ENCODE results near the gene ANKRD13C.

The ANKRD13C gene

GRCh38 chr1:70288166-70288565, 66.4 kb downstream of the ANKRD13C start:
- POLR2A ChIA-PET = interaction anchor here (1.2 kb wide), 1 partner anchor 123 kb away, joined by 3 read pairs; the partner anchor contains the start of gene CTH
- CTCF ChIA-PET = no interaction called here
- no peak for DNase-seq (ENCODE audit: extremely low spot score)
- no peak for TF ChIP-seq SUZ12 (IDR thresholded peaks at IDR 0.05)
- TF ChIP-seq ELF4 (IDR thresholded peaks at IDR 0.05) = no peak
- TF ChIP-seq NFRKB (IDR thresholded peaks at IDR 0.05) = no peak
- TF ChIP-seq L3MBTL2 (conservative IDR thresholded peaks at IDR 0.05) = no peak
- TF ChIP-seq TARDBP (IDR thresholded peaks at IDR 0.05) = no peak
- no peak for TF ChIP-seq SP1 (IDR thresholded peaks at IDR 0.05)
- no peak for TF ChIP-seq FOXA1 (IDR thresholded peaks at IDR 0.05)
- no peak for TF ChIP-seq FOXM1 (IDR thresholded peaks at IDR 0.05; ENCODE audit: borderline replicate concordance)
- no peak for TF ChIP-seq CTBP1 (IDR thresholded peaks at IDR 0.05; ENCODE audit: borderline replicate concordance)
- no peak for TF ChIP-seq ARNT (IDR thresholded peaks at IDR 0.05)
- TF ChIP-seq, protein P1, sequence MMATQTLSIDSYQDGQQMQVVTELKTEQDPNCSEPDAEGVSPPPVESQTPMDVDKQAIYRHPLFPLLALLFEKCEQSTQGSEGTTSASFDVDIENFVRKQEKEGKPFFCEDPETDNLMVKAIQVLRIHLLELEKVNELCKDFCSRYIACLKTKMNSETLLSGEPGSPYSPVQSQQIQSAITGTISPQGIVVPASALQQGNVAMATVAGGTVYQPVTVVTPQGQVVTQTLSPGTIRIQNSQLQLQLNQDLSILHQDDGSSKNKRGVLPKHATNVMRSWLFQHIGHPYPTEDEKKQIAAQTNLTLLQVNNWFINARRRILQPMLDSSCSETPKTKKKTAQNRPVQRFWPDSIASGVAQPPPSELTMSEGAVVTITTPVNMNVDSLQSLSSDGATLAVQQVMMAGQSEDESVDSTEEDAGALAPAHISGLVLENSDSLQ (IDR thresholded peaks at IDR 0.05) = no peak
- TF ChIP-seq BHLHE40 (IDR thresholded peaks at IDR 0.05; ENCODE audit: borderline replicate concordance) = no peak

DNA sequence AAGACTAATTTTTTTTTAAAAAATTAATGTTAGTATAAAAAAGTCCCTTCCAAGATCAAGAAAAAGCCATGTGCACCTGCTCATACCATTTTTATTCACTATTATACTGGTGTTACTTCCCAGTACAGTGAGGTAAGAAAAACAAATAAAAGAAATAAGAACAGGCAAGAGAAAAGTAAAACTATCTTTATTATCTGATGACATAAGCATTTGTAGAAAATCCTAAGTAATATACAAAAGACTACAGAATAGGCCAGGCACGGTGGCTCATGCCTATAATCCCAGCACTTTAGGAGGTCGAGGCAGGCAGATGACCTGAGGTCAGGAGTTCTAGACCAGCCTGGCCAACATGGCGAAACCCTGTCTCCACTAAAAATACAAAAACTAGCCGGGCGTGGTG, 68.1 kb downstream of the ANKRD13C start:
- no peak for DNase-seq (ENCODE audit: extremely low spot score)
- CTCF ChIA-PET = no interaction called here
- no peak for TF ChIP-seq NFRKB (IDR thresholded peaks at IDR 0.05)
- TF ChIP-seq, protein P1 (IDR thresholded peaks at IDR 0.05) = no peak
- no peak for TF ChIP-seq ZNF384 (IDR thresholded peaks at IDR 0.05)
- TF ChIP-seq LEF1 (IDR thresholded peaks at IDR 0.05; ENCODE audit: borderline replicate concordance) = no peak
- no peak for TF ChIP-seq TARDBP (IDR thresholded peaks at IDR 0.05)
- no peak for TF ChIP-seq SUZ12 (IDR thresholded peaks at IDR 0.05)
- POLR2A ChIA-PET = no interaction called here

- TF ChIP-seq NFRKB (IDR thresholded peaks at IDR 0.05) = no peak
- no peak for TF ChIP-seq SUZ12 (IDR thresholded peaks at IDR 0.05)
- no peak for TF ChIP-seq FOXA1 (IDR thresholded peaks at IDR 0.05)
- no peak for TF ChIP-seq TARDBP (IDR thresholded peaks at IDR 0.05)
- no peak for TF ChIP-seq LEF1 (IDR thresholded peaks at IDR 0.05; ENCODE audit: borderline replicate concordance)
- TF ChIP-seq L3MBTL2 (conservative IDR thresholded peaks at IDR 0.05) = no peak
- no peak for TF ChIP-seq ELF4 (IDR thresholded peaks at IDR 0.05)
- TF ChIP-seq BHLHE40 (IDR thresholded peaks at IDR 0.05; ENCODE audit: borderline replicate concordance) = no peak
- TF ChIP-seq HDGF (IDR thresholded peaks at IDR 0.05; ENCODE audit: borderline replicate concordance) = no peak
- TF ChIP-seq ARNT (IDR thresholded peaks at IDR 0.05) = no peak
- no peak for TF ChIP-seq ZNF384 (IDR thresholded peaks at IDR 0.05)
- no peak for TF ChIP-seq SP1 (IDR thresholded peaks at IDR 0.05)
- TF ChIP-seq FOXK2 (IDR thresholded peaks at IDR 0.05) = no peak
- no peak for TF ChIP-seq FOXM1 (IDR thresholded peaks at IDR 0.05; ENCODE audit: borderline replicate concordance)
- TF ChIP-seq, protein P1 (IDR thresholded peaks at IDR 0.05) = no peak
- TF ChIP-seq CTBP1 (IDR thresholded peaks at IDR 0.05; ENCODE audit: borderline replicate concordance) = no peak
- CTCF ChIA-PET = no interaction called here
- no peak for DNase-seq (ENCODE audit: extremely low spot score)
- POLR2A ChIA-PET = interaction anchor here (0.6 to 0.7 kb wide), 2 partner anchors 59 to 70 kb away, joined by 3 read pairs; partner anchors contain the start of gene ANKRD13C
Observed at GRCh38 chr1:70284366-70284765, 70.2 kb downstream of the ANKRD13C start.

DNA sequence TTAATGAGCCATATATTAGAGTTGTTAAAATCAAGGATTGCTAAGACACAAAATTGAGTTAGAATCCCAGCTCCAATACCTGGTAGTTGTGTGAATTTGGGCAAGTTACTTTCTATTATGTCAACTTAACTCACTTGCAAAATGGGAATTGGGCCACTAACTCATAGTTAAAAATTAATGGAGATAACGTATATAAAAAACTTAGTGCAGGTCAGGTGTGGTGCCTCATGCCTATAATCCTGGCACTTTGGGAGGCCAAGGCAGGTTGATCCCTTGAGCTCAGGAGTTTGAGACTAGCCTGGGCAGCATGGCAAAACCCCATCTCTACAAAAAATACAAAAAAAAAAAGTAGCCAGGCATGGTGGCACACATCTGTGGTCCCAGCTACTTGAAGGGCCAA, 75.8 kb downstream of the ANKRD13C start:
- ChIA-PET POLR2A (no interaction called here), CTCF (no interaction called here)
- TF ChIP-seq SP1 (IDR thresholded peaks at IDR 0.05) (no peak), BHLHE40 (IDR thresholded peaks at IDR 0.05; ENCODE audit: borderline replicate concordance) (no peak), SUZ12 (IDR thresholded peaks at IDR 0.05) (no peak), NFRKB (IDR thresholded peaks at IDR 0.05) (no peak), ARNT (IDR thresholded peaks at IDR 0.05) (no peak), CTBP1 (IDR thresholded peaks at IDR 0.05; ENCODE audit: borderline replicate concordance) (no peak), LEF1 (IDR thresholded peaks at IDR 0.05; ENCODE audit: borderline replicate concordance) (no peak), FOXA1 (IDR thresholded peaks at IDR 0.05) (no peak), ELF4 (IDR thresholded peaks at IDR 0.05) (no peak), FOXM1 (IDR thresholded peaks at IDR 0.05; ENCODE audit: borderline replicate concordance) (no peak), TARDBP (IDR thresholded peaks at IDR 0.05) (no peak), HDGF (IDR thresholded peaks at IDR 0.05; ENCODE audit: borderline replicate concordance) (no peak), ZNF384 (IDR thresholded peaks at IDR 0.05) (no peak), FOXK2 (IDR thresholded peaks at IDR 0.05) (no peak), L3MBTL2 (conservative IDR thresholded peaks at IDR 0.05) (no peak)
- TF ChIP-seq, protein P1 (IDR thresholded peaks at IDR 0.05) = no peak
- no peak for DNase-seq (ENCODE audit: extremely low spot score)

DNA sequence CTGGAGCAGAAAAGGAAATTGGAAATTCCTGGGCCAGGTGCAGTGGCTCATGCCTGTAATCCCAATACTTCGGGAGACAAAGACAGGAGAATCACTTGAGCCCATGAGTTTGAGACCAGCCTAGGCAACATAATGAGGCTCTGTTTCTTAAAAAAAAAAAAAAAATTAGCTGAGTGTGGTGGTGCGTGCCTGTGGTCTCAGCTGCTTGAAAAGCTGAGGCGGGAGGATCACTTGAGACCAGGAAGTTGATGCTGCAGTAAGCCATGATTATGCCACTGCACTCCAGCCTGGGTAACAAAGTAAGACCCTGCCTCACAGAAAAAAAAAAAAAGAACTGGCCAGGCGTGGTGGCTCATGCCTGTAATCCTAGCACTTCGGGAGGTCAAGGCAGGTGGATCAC, 76.6 kb downstream of the ANKRD13C start:
- POLR2A ChIA-PET = no interaction called here
- CTCF ChIA-PET = no interaction called here
- no peak for DNase-seq (ENCODE audit: extremely low spot score)
- TF ChIP-seq SUZ12 (IDR thresholded peaks at IDR 0.05) (no peak), ZNF384 (IDR thresholded peaks at IDR 0.05) (no peak), FOXK2 (IDR thresholded peaks at IDR 0.05) (no peak), SP1 (IDR thresholded peaks at IDR 0.05) (no peak), FOXM1 (IDR thresholded peaks at IDR 0.05; ENCODE audit: borderline replicate concordance) (no peak), CTBP1 (IDR thresholded peaks at IDR 0.05; ENCODE audit: borderline replicate concordance) (no peak), ARNT (IDR thresholded peaks at IDR 0.05) (no peak), FOXA1 (IDR thresholded peaks at IDR 0.05) (no peak), TARDBP (IDR thresholded peaks at IDR 0.05) (no peak), L3MBTL2 (conservative IDR thresholded peaks at IDR 0.05) (no peak), ELF4 (IDR thresholded peaks at IDR 0.05) (no peak), HDGF (IDR thresholded peaks at IDR 0.05; ENCODE audit: borderline replicate concordance) (no peak), NFRKB (IDR thresholded peaks at IDR 0.05) (no peak)

Measured in HEK293T (cell line).